ENCODE results near the gene MRPS24. TPM values are rescaled to one million over a fixed set of nuclear protein-coding genes. Genes with fewer than 3 reads are reported as not detected.
A peak's percentile ranks its signal among the peaks of the same experiment; 100 is the strongest.
"Not testable (repeated sequence)": the region's sequence is repeated elsewhere in the genome, so short reads cannot be mapped to it uniquely, and the experiment has no call there.

MRPS24 gene
- total and polyA plus RNA-seq, 2 donors: 80.5 to 107 TPM

GRCh38 chr7:43904533-43905208 lies 35.4 kb upstream of the MRPS24 start:
- 98% methylated on average over 5 of the region's 5 CpGs for WGBS

GRCh38 chr7:43902542-43903054 lies 33.3 kb upstream of the MRPS24 start:
- H3K27me3 ChIP-seq (ENCODE audit: control insufficient read depth in 2 of 2, insufficient read depth in 1 of 2, low read length in 1 of 2): peaks cover 0 to 5% of the 10 kb centered on the region in 2 donors
- WGBS: 98% methylated on average over 5 of the region's 5 CpGs
- no peaks in the 10 kb centered on the region for H3K9me3 ChIP-seq (ENCODE audit: control insufficient read depth in 2 of 2, insufficient read depth in 1 of 2, low read length in 1 of 2)
- no peak overlapping the region for H3K4me3 ChIP-seq (ENCODE audit: low read length in 2 of 2)
- H3K27ac ChIP-seq (ENCODE audit: low read depth in 1 of 2, low read length in 1 of 2): no peak overlapping the region
- H3K36me3 ChIP-seq (ENCODE audit: control insufficient read depth in 2 of 2, insufficient read depth in 2 of 2, low read length in 1 of 2): no peaks in the 10 kb centered on the region
- H3K4me1 ChIP-seq (ENCODE audit: control insufficient read depth in 2 of 2, insufficient read depth in 2 of 2, low read length in 2 of 2): peaks cover 5 to 12% of the 10 kb centered on the region in 2 donors
- no peak for DNase-seq (ENCODE audit: low read depth in 6 of 9, low spot score in 9 of 9)

More at GRCh38 chr7:43904533-43905208, 35.4 kb upstream of the MRPS24 start:
- DNase-seq (ENCODE audit: low read depth in 6 of 9, low spot score in 9 of 9): no peak
- peaks cover 0 to 5% of the 10 kb centered on the region in 2 donors for H3K27me3 ChIP-seq (ENCODE audit: control insufficient read depth in 2 of 2, insufficient read depth in 1 of 2, low read length in 1 of 2)
- no peaks in the 10 kb centered on the region for H3K36me3 ChIP-seq (ENCODE audit: control insufficient read depth in 2 of 2, insufficient read depth in 2 of 2, low read length in 1 of 2)
- no peak overlapping the region for H3K4me3 ChIP-seq (ENCODE audit: low read length in 2 of 2)
- peaks cover 5 to 12% of the 10 kb centered on the region in 2 donors for H3K4me1 ChIP-seq (ENCODE audit: control insufficient read depth in 2 of 2, insufficient read depth in 2 of 2, low read length in 2 of 2)
- H3K27ac ChIP-seq (ENCODE audit: low read depth in 1 of 2, low read length in 1 of 2): peak overlapping the region in 1 of 2 donors; percentile 1
- H3K9me3 ChIP-seq (ENCODE audit: control insufficient read depth in 2 of 2, insufficient read depth in 1 of 2, low read length in 1 of 2): no peaks in the 10 kb centered on the region

DNA sequence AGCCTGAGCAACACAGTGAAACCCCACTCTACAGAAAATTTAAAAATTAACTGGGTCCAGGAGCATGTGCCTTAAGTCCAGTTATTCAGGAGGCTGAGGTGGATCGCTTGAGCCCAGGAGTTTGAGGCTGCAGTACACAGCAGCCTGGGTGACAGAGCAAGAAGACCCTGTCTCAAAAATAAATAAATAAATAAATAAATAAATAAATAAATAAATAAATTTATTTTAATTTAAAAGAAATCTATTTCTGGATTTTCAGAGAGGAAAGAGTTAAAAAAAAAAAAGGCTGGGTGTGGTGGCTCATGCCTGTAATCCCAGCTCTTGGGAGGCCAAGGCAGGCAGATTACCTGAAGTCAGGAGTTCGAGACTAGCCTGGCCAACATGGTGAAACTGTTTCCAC lies 29.3 kb upstream of the MRPS24 start:
- not testable (repeated sequence) for H3K9me3 ChIP-seq (ENCODE audit: control insufficient read depth in 2 of 2, insufficient read depth in 1 of 2, low read length in 1 of 2); H3K4me3 ChIP-seq (ENCODE audit: low read length in 2 of 2); H3K36me3 ChIP-seq (ENCODE audit: control insufficient read depth in 2 of 2, insufficient read depth in 2 of 2, low read length in 1 of 2); H3K27ac ChIP-seq (ENCODE audit: low read depth in 1 of 2, low read length in 1 of 2); H3K27me3 ChIP-seq (ENCODE audit: control insufficient read depth in 2 of 2, insufficient read depth in 1 of 2, low read length in 1 of 2); DNase-seq (ENCODE audit: low read depth in 6 of 9, low spot score in 9 of 9); H3K4me1 ChIP-seq (ENCODE audit: control insufficient read depth in 2 of 2, insufficient read depth in 2 of 2, low read length in 2 of 2)
- 100% methylated on average over 2 of the region's 2 CpGs for WGBS

DNA sequence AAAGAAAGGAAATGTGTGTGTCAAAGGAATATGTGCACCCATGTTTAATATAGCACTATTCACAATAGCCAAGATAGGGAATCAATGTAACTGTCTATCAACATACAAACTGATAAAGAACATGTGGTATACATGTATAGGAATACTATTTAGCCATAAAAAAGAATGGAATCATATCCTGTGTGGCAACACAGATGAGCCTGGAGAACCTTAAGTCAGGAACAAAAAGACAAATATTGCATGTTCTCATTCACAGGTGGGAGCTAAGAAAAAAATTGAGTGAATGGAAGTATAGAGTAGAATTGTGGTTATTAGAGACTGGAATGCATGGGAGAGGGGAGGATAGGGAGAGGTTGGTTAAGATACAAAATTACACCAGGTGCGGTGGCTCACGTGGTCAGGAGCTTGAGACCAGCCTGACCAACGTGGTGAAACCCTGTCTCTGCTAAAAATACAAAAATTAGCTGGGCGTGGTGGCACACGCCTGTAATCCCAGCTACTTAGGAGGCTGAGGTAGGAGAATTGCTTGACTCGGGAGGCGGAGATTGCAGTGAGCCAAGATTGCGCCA lies 26.6 kb upstream of the MRPS24 start:
- Histone ChIP-seq H3K27ac (ENCODE audit: low read depth in 1 of 2, low read length in 1 of 2) (no peak overlapping the region), H3K4me3 (ENCODE audit: low read length in 2 of 2) (no peak overlapping the region), H3K9me3 (ENCODE audit: control insufficient read depth in 2 of 2, insufficient read depth in 1 of 2, low read length in 1 of 2) (no peaks in the 10 kb centered on the region), H3K27me3 (ENCODE audit: control insufficient read depth in 2 of 2, insufficient read depth in 1 of 2, low read length in 1 of 2) (no peaks in the 10 kb centered on the region), H3K36me3 (ENCODE audit: control insufficient read depth in 2 of 2, insufficient read depth in 2 of 2, low read length in 1 of 2) (peaks cover 0 to 3% of the 10 kb centered on the region in 2 donors), H3K4me1 (ENCODE audit: control insufficient read depth in 2 of 2, insufficient read depth in 2 of 2, low read length in 2 of 2) (no peaks in the 10 kb centered on the region)
- WGBS: 96% methylated on average over 8 of the region's 8 CpGs
- no peak for DNase-seq (ENCODE audit: low read depth in 6 of 9, low spot score in 9 of 9)

GRCh38 chr7:43891069-43891955 lies 22.0 kb upstream of the MRPS24 start:
- Histone ChIP-seq H3K4me3 (ENCODE audit: low read length in 2 of 2) (no peak overlapping the region), H3K4me1 (ENCODE audit: control insufficient read depth in 2 of 2, insufficient read depth in 2 of 2, low read length in 2 of 2) (no peaks in the 10 kb centered on the region), H3K36me3 (ENCODE audit: control insufficient read depth in 2 of 2, insufficient read depth in 2 of 2, low read length in 1 of 2) (peaks cover 0 to 8% of the 10 kb centered on the region in 2 donors), H3K27me3 (ENCODE audit: control insufficient read depth in 2 of 2, insufficient read depth in 1 of 2, low read length in 1 of 2) (no peaks in the 10 kb centered on the region), H3K27ac (ENCODE audit: low read depth in 1 of 2, low read length in 1 of 2) (no peak overlapping the region), H3K9me3 (ENCODE audit: control insufficient read depth in 2 of 2, insufficient read depth in 1 of 2, low read length in 1 of 2) (no peaks in the 10 kb centered on the region)
- 96% methylated on average over 12 of the region's 12 CpGs for WGBS
- no peak for DNase-seq (ENCODE audit: low read depth in 6 of 9, low spot score in 9 of 9)

DNA sequence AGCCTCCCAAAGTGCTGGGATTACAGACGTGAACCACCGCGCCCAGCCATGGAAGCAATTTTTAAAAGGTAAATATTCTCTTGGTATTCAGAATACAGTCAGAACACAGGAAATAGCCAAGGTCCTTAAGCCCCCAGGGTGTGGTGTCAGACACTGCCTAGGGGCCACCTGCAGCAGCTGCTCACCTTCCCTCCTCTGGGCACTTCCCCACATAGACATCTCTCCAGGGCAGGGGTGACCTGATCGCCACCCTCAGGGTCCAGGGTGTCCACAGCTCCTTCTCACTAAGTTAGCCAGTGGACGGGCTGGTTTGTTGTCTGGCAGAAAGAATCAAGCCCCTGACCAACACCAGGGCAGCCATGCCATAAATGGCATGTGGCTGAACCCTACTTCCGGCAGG lies 21.2 kb upstream of the MRPS24 start:
- Histone ChIP-seq H3K4me1 (ENCODE audit: control insufficient read depth in 2 of 2, insufficient read depth in 2 of 2, low read length in 2 of 2) (no peaks in the 10 kb centered on the region), H3K9me3 (ENCODE audit: control insufficient read depth in 2 of 2, insufficient read depth in 1 of 2, low read length in 1 of 2) (no peaks in the 10 kb centered on the region), H3K36me3 (ENCODE audit: control insufficient read depth in 2 of 2, insufficient read depth in 2 of 2, low read length in 1 of 2) (peaks cover 5 to 15% of the 10 kb centered on the region in 2 donors), H3K4me3 (ENCODE audit: low read length in 2 of 2) (no peak overlapping the region), H3K27ac (ENCODE audit: low read depth in 1 of 2, low read length in 1 of 2) (no peak overlapping the region), H3K27me3 (ENCODE audit: control insufficient read depth in 2 of 2, insufficient read depth in 1 of 2, low read length in 1 of 2) (no peaks in the 10 kb centered on the region)
- no peak for DNase-seq (ENCODE audit: low read depth in 6 of 9, low spot score in 9 of 9)
- 99% methylated on average over 6 of the region's 6 CpGs for WGBS

DNA sequence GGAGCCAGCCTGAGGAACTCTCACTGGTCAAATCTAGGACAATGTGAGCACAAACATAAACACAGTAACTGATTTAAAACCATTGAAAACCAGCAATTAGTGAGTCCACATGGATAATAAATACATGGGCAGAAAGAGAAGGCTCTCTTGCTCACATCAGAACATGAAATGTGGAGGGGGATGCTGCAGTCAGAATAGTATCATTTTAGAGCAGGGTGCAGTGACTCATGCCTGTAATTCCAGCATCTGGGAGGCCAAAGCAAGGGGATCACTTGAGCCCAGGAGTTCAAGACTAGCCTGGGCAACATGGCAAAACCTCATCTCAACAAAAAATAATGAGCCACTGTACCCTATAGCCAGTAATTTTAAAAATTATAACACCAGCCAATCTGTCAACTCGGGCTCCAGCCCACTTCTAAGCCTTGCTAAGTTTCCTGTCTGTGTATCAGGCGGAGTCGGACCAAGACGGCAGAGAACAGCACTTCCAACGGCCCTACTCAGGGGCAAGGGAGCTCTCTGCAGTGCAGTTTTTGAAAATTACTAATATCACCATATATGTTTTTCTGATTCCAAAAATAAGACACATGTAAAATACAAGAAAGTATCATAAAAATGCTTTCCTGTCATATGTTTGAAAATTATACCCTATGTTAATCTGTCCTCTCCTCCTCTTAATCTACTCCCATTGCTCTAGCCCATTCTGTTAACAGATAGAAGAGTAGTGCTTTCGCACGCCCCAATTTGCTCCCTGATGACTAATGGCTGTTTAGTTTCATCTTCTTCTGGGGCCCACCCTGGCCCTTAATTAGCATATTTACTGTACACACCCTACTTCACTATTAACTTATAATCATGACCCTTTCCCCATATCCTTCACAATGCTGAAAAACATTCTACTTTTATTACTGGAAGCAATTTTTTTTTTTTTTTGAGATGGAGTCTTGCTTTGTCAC lies 20.0 kb upstream of the MRPS24 start:
- no peaks in the 10 kb centered on the region for H3K4me1 ChIP-seq (ENCODE audit: control insufficient read depth in 2 of 2, insufficient read depth in 2 of 2, low read length in 2 of 2)
- H3K27ac ChIP-seq (ENCODE audit: low read depth in 1 of 2, low read length in 1 of 2): no peak overlapping the region
- H3K4me3 ChIP-seq (ENCODE audit: low read length in 2 of 2): no peak overlapping the region
- DNase-seq (ENCODE audit: low read depth in 6 of 9, low spot score in 9 of 9): no peak
- no peaks in the 10 kb centered on the region for H3K9me3 ChIP-seq (ENCODE audit: control insufficient read depth in 2 of 2, insufficient read depth in 1 of 2, low read length in 1 of 2)
- H3K27me3 ChIP-seq (ENCODE audit: control insufficient read depth in 2 of 2, insufficient read depth in 1 of 2, low read length in 1 of 2): no peaks in the 10 kb centered on the region
- WGBS: 95% methylated on average over 7 of the region's 7 CpGs
- H3K36me3 ChIP-seq (ENCODE audit: control insufficient read depth in 2 of 2, insufficient read depth in 2 of 2, low read length in 1 of 2): peaks cover 11 to 13% of the 10 kb centered on the region in 2 donors

DNA sequence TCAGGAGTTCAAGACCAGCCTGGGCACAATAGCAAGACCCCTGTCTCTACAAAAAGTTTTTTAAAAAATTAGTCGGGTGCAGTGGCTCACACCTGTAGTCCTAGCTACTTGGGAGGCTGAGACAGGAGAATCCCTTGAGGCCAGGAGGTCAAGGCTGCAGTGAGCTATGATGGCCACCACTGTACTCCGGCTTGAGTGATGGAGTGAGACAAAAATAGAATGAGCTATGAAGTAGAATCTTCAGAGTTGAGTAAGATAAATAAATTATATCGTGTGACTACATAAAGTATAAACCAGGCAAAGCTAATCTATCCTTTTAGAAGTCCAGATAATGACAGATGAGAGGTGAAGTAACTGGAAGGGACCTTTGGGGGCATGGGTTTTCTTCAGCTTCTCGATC lies 15.3 kb upstream of the MRPS24 start:
- Histone ChIP-seq H3K27ac (ENCODE audit: low read depth in 1 of 2, low read length in 1 of 2) (no peak overlapping the region), H3K27me3 (ENCODE audit: control insufficient read depth in 2 of 2, insufficient read depth in 1 of 2, low read length in 1 of 2) (no peaks in the 10 kb centered on the region), H3K4me3 (ENCODE audit: low read length in 2 of 2) (no peak overlapping the region), H3K4me1 (ENCODE audit: control insufficient read depth in 2 of 2, insufficient read depth in 2 of 2, low read length in 2 of 2) (no peaks in the 10 kb centered on the region), H3K9me3 (ENCODE audit: control insufficient read depth in 2 of 2, insufficient read depth in 1 of 2, low read length in 1 of 2) (no peaks in the 10 kb centered on the region), H3K36me3 (ENCODE audit: control insufficient read depth in 2 of 2, insufficient read depth in 2 of 2, low read length in 1 of 2) (peaks cover 21 to 23% of the 10 kb centered on the region in 2 donors)
- WGBS: 98% methylated on average over 4 of the region's 4 CpGs
- DNase-seq (ENCODE audit: low read depth in 6 of 9, low spot score in 9 of 9): no peak
